HG02885 (cell line): Measurements from ENCODE around the gene LIPA.
"Not testable (repeated sequence)": the region's sequence is repeated elsewhere in the genome, so short reads cannot be mapped to it uniquely, and the experiment has no call there.

Experiments used
- ATAC-seq: cut with Tn5 transposase; IDR thresholded peaks from one replicate; pipeline ENCODE4 v1.9.1; 2021; ENCODE audit warnings: mild to moderate bottlenecking; ENCODE audit not compliant: unreplicated experiment, poor library complexity

LIPA gene

GRCh38 chr10:89251409-89252224, at the start of gene LIPA:
Gene LIPA, minus strand, starts transcription at chr10:89251775. Its CDS starts 4,127 bp downstream, at chr10:89247648.
- ATAC-seq = peak; percentile 96

- ATAC-seq = peak; percentile 23
These were observed 49.7 kb upstream of the LIPA start for GRCh38 chr10:89301232-89301631.

GRCh38 chr10:89299031-89299430, 47.5 kb upstream of the LIPA start:
- ATAC-seq = no peak

GRCh38 chr10:89297791-89298190, 46.2 kb upstream of the LIPA start:
- no peak for ATAC-seq

GRCh38 chr10:89297356-89297755, 45.8 kb upstream of the LIPA start:
- no peak for ATAC-seq

- ATAC-seq = peak; percentile 68
These were observed 44.7 kb upstream of the LIPA start for GRCh38 chr10:89296220-89296648.

- no peak for ATAC-seq
These were observed 44.0 kb upstream of the LIPA start for GRCh38 chr10:89295597-89295996.

GRCh38 chr10:89294721-89295239, 43.2 kb upstream of the LIPA start:
- no peak for ATAC-seq

GRCh38 chr10:89285303-89285702, 33.7 kb upstream of the LIPA start:
- ATAC-seq = not testable (repeated sequence)

- not testable (repeated sequence) for ATAC-seq
These were observed 33.1 kb upstream of the LIPA start for GRCh38 chr10:89284711-89285110.

GRCh38 chr10:89283936-89284475, 32.4 kb upstream of the LIPA start:
- no peak for ATAC-seq

- ATAC-seq = no peak
These were observed 31.7 kb upstream of the LIPA start for GRCh38 chr10:89283025-89283935.

GRCh38 chr10:89281606-89282395, 30.2 kb upstream of the LIPA start:
- ATAC-seq = no peak

GRCh38 chr10:89280508-89280907, 28.9 kb upstream of the LIPA start:
- no peak for ATAC-seq

GRCh38 chr10:89279421-89279869, 27.9 kb upstream of the LIPA start:
- no peak for ATAC-seq

GRCh38 chr10:89278900-89279392, 27.4 kb upstream of the LIPA start:
- no peak for ATAC-seq

- no peak for ATAC-seq
These were observed 26.5 kb upstream of the LIPA start for GRCh38 chr10:89278034-89278535.

GRCh38 chr10:89275383-89275782, 23.8 kb upstream of the LIPA start:
- no peak for ATAC-seq

- no peak for ATAC-seq
These were observed 23.4 kb upstream of the LIPA start for GRCh38 chr10:89274928-89275327.
